ENCODE results near the gene MACF1.

The MACF1 gene

GRCh38 chr1:39182804-39183203 is 21.7 kb upstream of the MACF1 start:
- no peak for TF ChIP-seq CTCF (IDR thresholded peaks at IDR 0.05; ENCODE audit: low read length, missing control alignments)
- no peak for DNase-seq (ENCODE audit: low read depth)
- no peak overlapping the region for H3K4me3 ChIP-seq (replicated peaks; ENCODE audit: low read depth, low read length)

- peak; percentile 80 for DNase-seq (ENCODE audit: low read depth)
- TF ChIP-seq CTCF (IDR thresholded peaks at IDR 0.05; ENCODE audit: low read length, missing control alignments), result peak; percentile 44
- H3K4me3 ChIP-seq (replicated peaks; ENCODE audit: low read depth, low read length), result no peak overlapping the region
Measured at GRCh38 chr1:39183503-39184353, 20.8 kb upstream of the MACF1 start.

GRCh38 chr1:39184354-39184818 is 20.1 kb upstream of the MACF1 start:
- TF ChIP-seq CTCF (IDR thresholded peaks at IDR 0.05; ENCODE audit: low read length, missing control alignments), result no peak

GRCh38 chr1:39187275-39188046 is 17.0 kb upstream of the MACF1 start:
- no peak for DNase-seq (ENCODE audit: low read depth)
- no peak for TF ChIP-seq CTCF (IDR thresholded peaks at IDR 0.05; ENCODE audit: low read length, missing control alignments)
- no peak overlapping the region for H3K4me3 ChIP-seq (replicated peaks; ENCODE audit: low read depth, low read length)

More at GRCh38 chr1:39184354-39184818, 20.1 kb upstream of the MACF1 start:
- DNase-seq (ENCODE audit: low read depth), result no peak
- no peak overlapping the region for H3K4me3 ChIP-seq (replicated peaks; ENCODE audit: low read depth, low read length)

- no peak overlapping the region for H3K4me3 ChIP-seq (replicated peaks; ENCODE audit: low read depth, low read length)
- no peak for TF ChIP-seq CTCF (IDR thresholded peaks at IDR 0.05; ENCODE audit: low read length, missing control alignments)
Measured at GRCh38 chr1:39189592-39190041, 14.9 kb upstream of the MACF1 start.

GRCh38 chr1:39190096-39190495 is 14.4 kb upstream of the MACF1 start:
- no peak for DNase-seq (ENCODE audit: low read depth)
- no peak overlapping the region for H3K4me3 ChIP-seq (replicated peaks; ENCODE audit: low read depth, low read length)
- no peak for TF ChIP-seq CTCF (IDR thresholded peaks at IDR 0.05; ENCODE audit: low read length, missing control alignments)

More at GRCh38 chr1:39189592-39190041, 14.9 kb upstream of the MACF1 start:
- peak; percentile 81 for DNase-seq (ENCODE audit: low read depth)
